GM12878 (cell line): Measurements from ENCODE around the gene CREB5.

Experiments used
- BACH1 ChIP-seq: fragments of 450-650 bp; IDR thresholded peaks from 2 replicates; pipeline ENCODE4 v1.6.1; 2017; ENCODE audit warnings: mild to moderate bottlenecking, borderline replicate concordance
- EZH2 ChIP-seq: IDR thresholded peaks from 2 replicates; pipeline ENCODE4 v1.6.1; 2012; ENCODE audit warnings: low read depth, mild to moderate bottlenecking, control low read depth, inconsistent platforms, low read length, borderline replicate concordance; ENCODE audit not compliant: control insufficient read depth
- FOS ChIP-seq: IDR thresholded peaks from 3 replicates; pipeline ENCODE4 v1.6.1; 2011; ENCODE audit warnings: borderline replicate concordance; ENCODE audit not compliant: insufficient read length; ENCODE audit errors: extremely low read depth
- HDGF ChIP-seq: fragments of 450-650 bp; IDR thresholded peaks from 2 replicates; pipeline ENCODE4 v1.6.1; 2016; ENCODE audit warnings: antibody characterized with exemption
- NFIC ChIP-seq: IDR thresholded peaks from 2 replicates; pipeline ENCODE4 v1.6.1; 2012; ENCODE audit warnings: low read depth, mild to moderate bottlenecking, inconsistent platforms, low read length, moderate library complexity
- POLR2A ChIP-seq: IDR thresholded peaks from 2 replicates; pipeline ENCODE4 v1.6.1; 2011; ENCODE audit warnings: low read depth, mild to moderate bottlenecking, low read length
- POLR2AphosphoS5 ChIP-seq: IDR thresholded peaks from 2 replicates; pipeline ENCODE4 v1.6.1; 2011; ENCODE audit warnings: mild to moderate bottlenecking, low read length, inconsistent platforms
- SREBF2 ChIP-seq: IDR thresholded peaks from 2 replicates; pipeline ENCODE4 v1.6.1; 2012; ENCODE audit warnings: mild to moderate bottlenecking, low read length
- SRF ChIP-seq, 2 experiments: IDR thresholded peaks; 2 replicates each; pipeline ENCODE4 v1.6.1; 2011; ENCODE audit warnings: low read depth in 2 of 2, low read length in 2 of 2, mild to moderate bottlenecking in 1 of 2, moderate library complexity in 1 of 2
- YY1 ChIP-seq: IDR thresholded peaks from 2 replicates; pipeline ENCODE4 v1.6.1; 2011; ENCODE audit warnings: low read depth, mild to moderate bottlenecking, low read length
- TF ChIP-seq, protein P1 (sequence below): IDR thresholded peaks from 2 replicates; pipeline ENCODE4 v1.6.1; 2012; ENCODE audit warnings: mild to moderate bottlenecking, low read depth, low read length
- TF ChIP-seq, protein P2 (sequence below), 3 experiments: IDR thresholded peaks in 2 of 3; conservative IDR thresholded peaks in 1 of 3; 2 replicates each; pipeline ENCODE4 v1.5.1; 2011; ENCODE audit warnings: low read depth in 3 of 3, low read length in 3 of 3, mild to moderate bottlenecking in 3 of 3, control low read depth in 2 of 3, moderate library complexity in 2 of 3, inconsistent platforms in 1 of 3, mixed read lengths in 1 of 3; ENCODE audit not compliant: control insufficient read depth in 2 of 3, insufficient read depth in 1 of 3; ENCODE audit errors: extremely low read depth in 1 of 3

DNA sequence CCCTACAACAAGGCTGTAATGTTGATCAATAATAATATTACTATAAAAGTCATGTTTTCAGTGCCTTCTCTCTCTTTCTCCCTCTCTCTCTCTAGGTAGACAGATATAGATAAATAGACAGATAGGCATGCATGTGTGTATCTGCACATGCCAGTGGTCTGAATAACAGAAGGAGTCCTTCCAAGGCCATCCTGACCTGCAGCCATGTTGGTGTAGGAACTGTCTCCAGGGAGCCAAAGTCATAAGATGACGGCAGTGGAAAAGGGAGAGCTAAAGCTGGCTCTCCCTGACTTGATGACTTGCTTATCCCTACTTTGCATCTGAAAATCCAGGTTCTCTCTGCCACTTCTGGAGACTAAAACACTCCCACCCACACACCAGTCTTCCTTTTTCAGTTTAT, 432.8 kb downstream of the CREB5 start:
- TF ChIP-seq, protein P1, sequence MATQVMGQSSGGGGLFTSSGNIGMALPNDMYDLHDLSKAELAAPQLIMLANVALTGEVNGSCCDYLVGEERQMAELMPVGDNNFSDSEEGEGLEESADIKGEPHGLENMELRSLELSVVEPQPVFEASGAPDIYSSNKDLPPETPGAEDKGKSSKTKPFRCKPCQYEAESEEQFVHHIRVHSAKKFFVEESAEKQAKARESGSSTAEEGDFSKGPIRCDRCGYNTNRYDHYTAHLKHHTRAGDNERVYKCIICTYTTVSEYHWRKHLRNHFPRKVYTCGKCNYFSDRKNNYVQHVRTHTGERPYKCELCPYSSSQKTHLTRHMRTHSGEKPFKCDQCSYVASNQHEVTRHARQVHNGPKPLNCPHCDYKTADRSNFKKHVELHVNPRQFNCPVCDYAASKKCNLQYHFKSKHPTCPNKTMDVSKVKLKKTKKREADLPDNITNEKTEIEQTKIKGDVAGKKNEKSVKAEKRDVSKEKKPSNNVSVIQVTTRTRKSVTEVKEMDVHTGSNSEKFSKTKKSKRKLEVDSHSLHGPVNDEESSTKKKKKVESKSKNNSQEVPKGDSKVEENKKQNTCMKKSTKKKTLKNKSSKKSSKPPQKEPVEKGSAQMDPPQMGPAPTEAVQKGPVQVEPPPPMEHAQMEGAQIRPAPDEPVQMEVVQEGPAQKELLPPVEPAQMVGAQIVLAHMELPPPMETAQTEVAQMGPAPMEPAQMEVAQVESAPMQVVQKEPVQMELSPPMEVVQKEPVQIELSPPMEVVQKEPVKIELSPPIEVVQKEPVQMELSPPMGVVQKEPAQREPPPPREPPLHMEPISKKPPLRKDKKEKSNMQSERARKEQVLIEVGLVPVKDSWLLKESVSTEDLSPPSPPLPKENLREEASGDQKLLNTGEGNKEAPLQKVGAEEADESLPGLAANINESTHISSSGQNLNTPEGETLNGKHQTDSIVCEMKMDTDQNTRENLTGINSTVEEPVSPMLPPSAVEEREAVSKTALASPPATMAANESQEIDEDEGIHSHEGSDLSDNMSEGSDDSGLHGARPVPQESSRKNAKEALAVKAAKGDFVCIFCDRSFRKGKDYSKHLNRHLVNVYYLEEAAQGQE: no peak
- TF ChIP-seq SREBF2: no peak
- TF ChIP-seq EZH2: no peak
- no peak for TF ChIP-seq SRF (IDR thresholded peaks at IDR 0.05; ENCODE audit: low read depth in 2 of 2, low read length in 2 of 2)
- no peak for TF ChIP-seq HDGF
- no peak for TF ChIP-seq NFIC
- TF ChIP-seq, protein P2, sequence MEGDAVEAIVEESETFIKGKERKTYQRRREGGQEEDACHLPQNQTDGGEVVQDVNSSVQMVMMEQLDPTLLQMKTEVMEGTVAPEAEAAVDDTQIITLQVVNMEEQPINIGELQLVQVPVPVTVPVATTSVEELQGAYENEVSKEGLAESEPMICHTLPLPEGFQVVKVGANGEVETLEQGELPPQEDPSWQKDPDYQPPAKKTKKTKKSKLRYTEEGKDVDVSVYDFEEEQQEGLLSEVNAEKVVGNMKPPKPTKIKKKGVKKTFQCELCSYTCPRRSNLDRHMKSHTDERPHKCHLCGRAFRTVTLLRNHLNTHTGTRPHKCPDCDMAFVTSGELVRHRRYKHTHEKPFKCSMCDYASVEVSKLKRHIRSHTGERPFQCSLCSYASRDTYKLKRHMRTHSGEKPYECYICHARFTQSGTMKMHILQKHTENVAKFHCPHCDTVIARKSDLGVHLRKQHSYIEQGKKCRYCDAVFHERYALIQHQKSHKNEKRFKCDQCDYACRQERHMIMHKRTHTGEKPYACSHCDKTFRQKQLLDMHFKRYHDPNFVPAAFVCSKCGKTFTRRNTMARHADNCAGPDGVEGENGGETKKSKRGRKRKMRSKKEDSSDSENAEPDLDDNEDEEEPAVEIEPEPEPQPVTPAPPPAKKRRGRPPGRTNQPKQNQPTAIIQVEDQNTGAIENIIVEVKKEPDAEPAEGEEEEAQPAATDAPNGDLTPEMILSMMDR (IDR thresholded peaks at IDR 0.05 in 2 of 3, conservative IDR thresholded peaks at IDR 0.05 in 1 of 3; ENCODE audit: control insufficient read depth in 2 of 3, extremely low read depth in 1 of 3, insufficient read depth in 1 of 3, low read depth in 3 of 3, low read length in 3 of 3): no peak
- TF ChIP-seq POLR2A: no peak
- no peak for TF ChIP-seq POLR2AphosphoS5
- TF ChIP-seq BACH1: no peak
- no peak for TF ChIP-seq YY1
- TF ChIP-seq FOS: no peak
